Suprapubic skin (tissue), 3 donors: ENCODE data around the gene IL33.

Experiments
- CTCF ChIP-seq, 2 donors: fragments of 200-600 bp in 1 of 2; fragments of 450-650 bp in 1 of 2; sonication (generic) in 1 of 2; IDR thresholded peaks; one replicate each; pipeline ENCODE4 v1.5.1; 2016 to 2019; ENCODE audit warnings: antibody characterized with exemption in 2 of 2, mild to moderate bottlenecking in 1 of 2, moderate library complexity in 1 of 2
- POLR2A ChIP-seq, 2 donors: fragments of 450-650 bp; IDR thresholded peaks; one replicate each; pipeline ENCODE4 v1.6.1; 2017; ENCODE audit warnings: antibody characterized with exemption in 2 of 2, mild to moderate bottlenecking in 2 of 2, moderate library complexity in 2 of 2

- no peak for TF ChIP-seq CTCF (IDR thresholded peaks at IDR 0.05)
- no peak for TF ChIP-seq POLR2A (IDR thresholded peaks at IDR 0.05)
These were observed 24.1 kb downstream of the IL33 start for GRCh38 chr9:6239694-6240093.
